GM18526 (cell line): ENCODE data around the gene CFAP99.

Experiments
- POLR2A ChIP-seq: IDR thresholded peaks from 3 replicates; pipeline ENCODE4 v1.6.1; 2011; ENCODE audit not compliant: insufficient read length; ENCODE audit errors: extremely low read depth

The CFAP99 gene

GRCh38 chr4:2388429-2389182 lies 30.1 kb upstream of the CFAP99 start:
- no peak for TF ChIP-seq POLR2A

DNA sequence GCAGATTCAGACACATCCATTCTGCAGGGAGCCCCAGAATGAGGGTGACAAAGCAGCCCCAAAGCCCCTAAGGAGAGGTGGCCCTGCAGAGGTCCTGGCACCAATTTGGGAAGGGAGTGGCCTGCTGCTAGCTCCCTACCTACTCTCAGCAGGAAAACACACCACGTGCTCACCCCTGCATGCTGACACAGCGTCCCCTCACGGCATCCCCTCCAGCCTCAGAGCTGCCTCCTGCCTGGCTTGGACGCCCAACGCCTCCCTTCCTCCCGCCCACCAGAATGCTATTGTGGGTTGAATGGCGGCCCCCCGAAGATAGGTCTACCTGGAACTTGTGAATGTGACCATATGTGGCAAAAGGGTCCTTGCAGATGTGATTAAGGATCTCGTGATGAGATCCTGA lies 29.1 kb upstream of the CFAP99 start:
- no peak for TF ChIP-seq POLR2A

DNA sequence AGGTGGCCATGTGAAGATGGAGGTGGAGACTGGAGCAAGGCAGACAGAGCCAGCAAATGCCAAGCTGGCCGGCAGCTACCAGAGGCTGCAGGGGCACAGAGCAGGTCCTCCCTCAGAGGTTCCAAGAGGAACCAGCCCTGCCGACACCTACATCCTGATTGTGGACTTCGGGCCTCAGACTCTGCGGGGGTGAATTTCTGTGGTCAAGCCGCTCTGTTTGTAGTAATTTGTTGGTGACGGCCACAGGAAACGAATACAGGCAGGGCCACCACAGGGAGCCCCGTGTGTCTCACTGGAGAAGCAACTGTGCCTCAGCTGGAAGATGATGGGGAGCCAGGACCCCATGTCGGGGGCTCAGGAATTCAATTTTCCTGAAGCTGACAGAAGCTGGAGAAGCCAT lies 28.6 kb upstream of the CFAP99 start:
- no peak for TF ChIP-seq POLR2A

GRCh38 chr4:2390784-2391421 lies 27.9 kb upstream of the CFAP99 start:
- no peak for TF ChIP-seq POLR2A

DNA sequence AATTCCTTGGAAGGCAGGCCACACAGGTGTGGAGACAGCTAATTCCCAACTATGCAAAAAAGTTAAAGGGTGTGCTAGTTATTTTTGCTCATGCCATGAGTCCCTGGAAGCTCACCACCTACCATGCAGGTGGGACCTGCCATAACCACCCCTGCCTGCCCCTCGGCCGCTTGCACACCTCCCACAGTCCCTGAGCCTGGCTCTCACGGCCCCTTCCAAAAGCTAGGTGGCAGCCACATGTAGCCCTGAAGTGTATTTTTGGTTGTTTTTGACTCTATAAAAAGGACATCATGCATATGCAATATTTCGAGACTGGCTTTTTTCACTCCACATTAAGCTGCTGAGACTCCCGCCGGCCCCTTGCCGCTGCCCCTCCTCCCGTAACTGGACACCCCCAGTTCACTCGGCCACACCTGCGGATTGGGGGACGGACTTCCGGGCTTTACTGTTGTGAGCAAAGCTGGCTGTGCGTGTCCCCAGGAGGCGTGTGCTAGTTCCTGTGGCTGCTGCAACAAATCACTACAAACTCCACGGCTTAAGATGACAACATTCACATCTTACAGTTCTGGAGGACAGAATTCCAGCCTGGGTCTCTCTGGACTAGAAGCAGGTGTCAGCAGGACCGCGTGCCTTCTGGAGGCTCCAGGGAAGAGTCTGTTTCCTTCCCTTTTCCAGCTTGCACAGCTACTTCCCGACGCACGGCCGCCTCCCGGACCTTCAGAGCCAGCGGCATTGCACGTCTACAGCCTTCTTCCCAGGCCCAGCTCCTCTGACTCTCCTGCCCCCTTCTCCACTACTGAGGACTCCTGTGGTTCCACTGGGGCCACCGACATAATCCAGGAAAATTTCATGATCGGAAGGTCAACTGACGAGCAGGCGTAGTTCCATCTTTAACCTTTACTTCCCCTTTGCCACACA lies 25.1 kb upstream of the CFAP99 start:
- no peak for TF ChIP-seq POLR2A

GRCh38 chr4:2394528-2394927 lies 24.2 kb upstream of the CFAP99 start:
- TF ChIP-seq POLR2A = no peak

DNA sequence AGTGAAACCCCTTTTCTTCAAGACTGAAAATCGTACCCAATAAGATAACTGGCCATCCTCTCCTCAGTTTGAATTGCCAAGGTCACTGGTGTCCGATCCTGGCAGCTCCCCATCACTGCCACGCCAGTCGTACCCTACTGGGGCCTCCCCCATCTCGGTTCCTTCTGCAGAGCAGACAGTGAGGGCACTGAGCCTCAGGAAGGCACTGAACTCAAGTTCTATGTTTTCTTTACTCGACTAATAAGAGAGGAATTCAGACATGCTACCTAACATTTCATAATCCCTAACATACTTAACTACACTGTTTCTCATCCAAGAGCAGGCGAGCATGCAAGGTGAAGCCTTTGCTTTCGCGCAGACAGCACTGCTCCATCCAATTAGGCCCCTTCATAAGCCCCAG lies 23.7 kb upstream of the CFAP99 start:
- no peak for TF ChIP-seq POLR2A

DNA sequence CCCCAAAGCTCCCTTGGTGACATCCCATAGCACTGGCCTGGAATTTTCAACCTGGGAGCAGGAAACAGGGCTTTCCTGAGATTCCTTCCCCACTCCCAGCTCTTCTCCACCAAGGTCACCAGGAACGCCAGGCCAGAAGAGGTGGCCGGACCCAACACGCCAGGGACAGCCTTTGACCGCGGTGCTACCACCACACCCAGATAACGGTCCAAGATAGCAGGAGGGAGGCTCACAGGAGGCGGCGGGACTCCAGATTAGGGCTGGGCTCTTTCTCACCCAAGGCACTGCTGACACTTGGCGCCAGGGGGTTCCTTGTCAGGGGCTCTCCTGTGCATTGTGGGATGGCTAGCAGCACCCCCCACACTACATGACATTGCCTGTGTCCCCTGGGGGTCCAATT lies 23.2 kb upstream of the CFAP99 start:
- TF ChIP-seq POLR2A = no peak

GRCh38 chr4:2396781-2397368 lies 21.9 kb upstream of the CFAP99 start:
- no peak for TF ChIP-seq POLR2A

DNA sequence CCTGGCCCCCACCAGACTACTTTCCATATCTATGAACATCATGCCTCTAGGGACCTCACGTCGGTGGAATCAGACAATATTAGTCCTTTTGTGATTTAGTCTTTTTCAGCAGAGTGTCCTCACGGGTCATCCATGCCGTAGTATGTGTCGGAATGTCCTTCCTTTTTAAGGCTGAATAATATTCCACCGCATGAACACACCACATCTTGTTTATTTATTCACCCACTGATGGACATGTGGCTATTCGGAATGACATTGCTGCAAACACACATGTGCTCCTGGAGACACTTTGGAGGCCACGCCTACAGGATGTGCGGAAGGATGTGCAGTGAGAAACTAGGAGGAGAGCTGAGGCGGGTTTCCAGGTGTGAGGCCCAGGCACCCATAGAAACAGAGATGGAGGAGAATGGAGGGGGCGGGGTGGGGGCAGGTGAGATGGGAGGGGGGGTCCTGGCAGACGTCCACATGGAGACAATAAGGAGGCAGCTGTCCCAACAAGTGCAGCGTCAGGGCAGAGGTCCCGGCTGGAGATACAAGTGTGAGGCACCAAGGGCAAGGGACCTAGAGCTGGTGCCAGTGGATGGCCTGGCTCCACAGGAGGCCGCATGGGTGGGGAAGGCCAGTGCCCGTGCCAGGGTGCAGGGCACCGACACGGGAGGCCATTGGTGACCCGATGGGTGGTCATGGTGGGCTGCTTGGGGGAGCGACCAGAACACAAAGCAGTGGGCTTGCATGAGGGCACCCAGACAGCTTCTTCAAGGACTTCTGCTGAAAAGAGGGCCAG lies 21.0 kb upstream of the CFAP99 start:
- TF ChIP-seq POLR2A = no peak

DNA sequence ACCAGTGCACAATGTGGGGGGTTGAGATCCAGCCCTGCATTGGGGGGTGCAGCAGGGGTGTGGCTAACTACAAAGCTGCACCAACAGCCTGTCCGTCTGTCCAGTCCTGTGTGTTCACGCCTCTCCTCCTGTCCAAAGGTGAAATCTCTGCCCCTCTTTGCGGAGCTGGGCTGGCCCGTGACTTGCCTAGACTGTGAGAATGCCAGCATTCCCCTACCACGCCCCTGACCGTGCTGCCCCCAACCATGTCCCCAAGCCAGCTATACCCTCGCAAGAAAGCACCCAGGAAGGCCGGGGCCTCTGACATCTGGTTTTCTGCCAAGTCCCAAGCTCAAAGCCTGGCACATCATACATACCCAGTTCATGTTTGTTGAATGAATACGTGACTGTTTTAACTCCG lies 19.5 kb upstream of the CFAP99 start:
- TF ChIP-seq POLR2A = no peak

- no peak for TF ChIP-seq POLR2A
Observed at GRCh38 chr4:2399631-2400190, 19.0 kb upstream of the CFAP99 start.

- TF ChIP-seq POLR2A = no peak
Observed at GRCh38 chr4:2400841-2401609, 17.7 kb upstream of the CFAP99 start.

DNA sequence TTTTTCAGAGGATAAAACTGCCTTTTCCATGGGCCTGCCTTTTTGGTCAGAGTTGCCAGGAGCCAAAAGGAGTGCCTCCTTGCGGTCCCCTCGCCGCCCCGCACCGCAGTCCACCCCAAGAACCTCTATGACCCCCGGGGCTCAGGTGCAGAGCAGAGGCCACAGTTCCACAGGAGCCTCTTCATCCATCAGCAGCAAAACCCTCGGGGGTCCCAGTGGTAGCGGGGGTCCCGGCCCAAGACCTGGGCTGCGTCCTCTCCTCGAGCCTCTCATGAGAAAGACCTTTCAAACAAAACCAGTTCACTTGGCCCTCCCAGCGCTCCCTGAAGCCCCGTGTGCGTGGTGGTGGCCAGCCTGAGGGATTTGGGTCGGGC lies 17.2 kb upstream of the CFAP99 start:
- no peak for TF ChIP-seq POLR2A
